Fibroblast of lung (primary cell): Measurements from ENCODE around the gene SLC38A10. TPM values are rescaled to one million over a fixed set of nuclear protein-coding genes. Genes with fewer than 3 reads are reported as not detected.

Source experiments
- DNase-seq, 2 donors: peaks; one replicate each; pipeline versions ENCODE4 v3.0.0 to v3.0.0-alpha.2; 2010; ENCODE audit warnings: low read depth in 2 of 2
- H2AFZ ChIP-seq: 2 replicates; pipeline ENCODE4 v1.5.1; 2012; ENCODE audit warnings: low read length, control low read depth, inconsistent platforms
- H3K27ac ChIP-seq: 2 replicates; pipeline ENCODE4 v1.5.1; 2011; ENCODE audit warnings: low read length, control low read depth; ENCODE audit not compliant: insufficient read depth
- H3K27me3 ChIP-seq: 2 replicates; pipeline ENCODE4 v1.5.1; 2011; ENCODE audit warnings: mild to moderate bottlenecking, low read length; ENCODE audit not compliant: control insufficient read depth, insufficient read depth
- H3K36me3 ChIP-seq: 2 replicates; pipeline ENCODE4 v1.5.1; 2011; ENCODE audit warnings: low read length; ENCODE audit not compliant: control insufficient read depth, insufficient read depth
- H3K4me1 ChIP-seq: 2 replicates; pipeline ENCODE4 v1.5.1; 2011; ENCODE audit warnings: low read length; ENCODE audit not compliant: control insufficient read depth, insufficient read depth; ENCODE audit errors: extremely low read depth
- H3K4me2 ChIP-seq: 2 replicates; pipeline ENCODE4 v1.5.1; 2011; ENCODE audit warnings: low read length, control low read depth; ENCODE audit not compliant: insufficient read depth; ENCODE audit errors: extremely low read depth
- H3K4me3 ChIP-seq, 4 experiments: fragments of 200-600 bp in 1 of 4; sonication (generic) in 1 of 4; replicated peaks in 1 of 4; 2 replicates each; pipeline ENCODE4 v1.5.1; 2011 to 2016; ENCODE audit warnings: low read length in 4 of 4, low read depth in 3 of 4, mild to moderate bottlenecking in 3 of 4, control low read depth in 2 of 4, inconsistent platforms in 1 of 4, mixed read lengths in 1 of 4; ENCODE audit not compliant: insufficient read depth in 1 of 4; ENCODE audit errors: control extremely low read depth in 1 of 4
- H3K79me2 ChIP-seq: 2 replicates; pipeline ENCODE4 v1.5.1; 2012; ENCODE audit warnings: mild to moderate bottlenecking, low read length, inconsistent platforms; ENCODE audit not compliant: control insufficient read depth, insufficient read depth
- H3K9ac ChIP-seq: 2 replicates; pipeline ENCODE4 v1.5.1; 2011; ENCODE audit warnings: mild to moderate bottlenecking, low read length, control low read depth; ENCODE audit not compliant: insufficient read depth
- H3K9me3 ChIP-seq: 2 replicates; pipeline ENCODE4 v1.5.1; 2012; ENCODE audit warnings: low read depth, low read length; ENCODE audit not compliant: control insufficient read depth, insufficient read depth
- H4K20me1 ChIP-seq: 2 replicates; pipeline ENCODE4 v1.5.1; 2011; ENCODE audit warnings: low read length; ENCODE audit not compliant: control insufficient read depth, insufficient read depth; ENCODE audit errors: extremely low read depth
- EZH2 ChIP-seq: IDR thresholded peaks from 2 replicates; pipeline ENCODE4 v1.5.1; 2012; ENCODE audit warnings: low read length, control low read depth, mild to moderate bottlenecking; ENCODE audit errors: missing control alignments
- polyA plus RNA-seq, 2 donors: library from polyadenylated mRNA; depleted of rRNA in 1 of 2; stranded (reverse) in 1 of 2; unstranded in 1 of 2; fragments of >200 nt; gene quantifications; 2 replicates each; pipeline ENCODE4 v1.2.1, GENCODE V29; 2011 to 2012; ENCODE audit warnings: missing spikeins in 1 of 2
- total RNA-seq: library from RNA; depleted of rRNA; stranded (reverse); fragments of >200 nt; gene quantifications from 2 replicates; pipeline ENCODE4 v1.2.1, GENCODE V29; 2014
- TF ChIP-seq, protein P1 (sequence below), 2 donors: IDR thresholded peaks in 1 of 2; conservative IDR thresholded peaks in 1 of 2; 1 replicate in 1 of 2; 2 replicates in 1 of 2; pipeline ENCODE4 v1.5.1; 2011 to 2012; ENCODE audit warnings: low read length in 2 of 2, control low read depth in 1 of 2, inconsistent platforms in 1 of 2, low read depth in 1 of 2, mild to moderate bottlenecking in 1 of 2

SLC38A10 gene
- total and polyA plus RNA-seq, 2 donors (not counting 1 experiment from before 2014, with no cell fraction given) = 23.6 to 53.2 TPM

DNA sequence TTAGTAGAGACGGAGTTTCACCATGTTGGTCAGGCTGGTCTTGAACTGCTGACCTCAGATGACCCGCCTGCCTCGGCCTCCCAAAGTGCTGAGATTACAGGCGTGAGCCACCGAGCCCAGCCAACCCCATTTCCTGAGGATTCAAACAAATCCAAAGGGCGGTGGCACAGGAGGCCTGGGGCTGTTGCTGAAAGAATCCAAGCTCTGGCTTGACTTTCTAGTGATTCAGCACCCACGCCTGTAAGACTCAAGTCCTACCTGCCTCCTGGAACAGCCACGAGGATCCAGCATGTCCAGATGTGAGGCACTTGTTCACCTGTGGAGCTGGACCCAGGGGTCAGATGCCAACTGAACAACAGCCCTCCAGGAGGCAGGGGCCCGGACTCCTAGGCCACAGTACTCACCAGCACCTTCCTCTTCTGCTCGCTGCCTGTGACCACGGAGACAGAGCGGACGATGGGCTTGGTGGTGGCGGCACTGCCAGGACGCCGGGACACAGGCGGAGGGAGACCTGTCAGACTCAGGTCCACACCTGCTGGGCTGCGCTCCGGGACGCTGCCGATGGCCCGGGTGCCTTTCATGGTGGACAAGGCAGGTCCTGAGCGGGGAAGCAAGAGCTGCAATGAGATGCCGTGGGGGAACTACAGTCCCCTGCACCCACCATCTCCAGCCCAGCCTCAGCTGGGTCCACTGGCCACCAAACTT lies 75.5 kb downstream of the SLC38A10 start:
- Histone ChIP-seq H3K4me2 (no peak overlapping the region), H3K9ac (no peak overlapping the region), H3K27ac (no peak overlapping the region), H3K79me2 (no peaks in the 10 kb centered on the region), H2AFZ (no peak overlapping the region), H3K36me3 (no peaks in the 10 kb centered on the region), H4K20me1 (no peaks in the 10 kb centered on the region), H3K9me3 (no peaks in the 10 kb centered on the region), H3K4me3 (no peak overlapping the region), H3K27me3 (no peaks in the 10 kb centered on the region), H3K4me1 (peaks cover 4% of the 10 kb centered on the region)
- TF ChIP-seq, protein P1, sequence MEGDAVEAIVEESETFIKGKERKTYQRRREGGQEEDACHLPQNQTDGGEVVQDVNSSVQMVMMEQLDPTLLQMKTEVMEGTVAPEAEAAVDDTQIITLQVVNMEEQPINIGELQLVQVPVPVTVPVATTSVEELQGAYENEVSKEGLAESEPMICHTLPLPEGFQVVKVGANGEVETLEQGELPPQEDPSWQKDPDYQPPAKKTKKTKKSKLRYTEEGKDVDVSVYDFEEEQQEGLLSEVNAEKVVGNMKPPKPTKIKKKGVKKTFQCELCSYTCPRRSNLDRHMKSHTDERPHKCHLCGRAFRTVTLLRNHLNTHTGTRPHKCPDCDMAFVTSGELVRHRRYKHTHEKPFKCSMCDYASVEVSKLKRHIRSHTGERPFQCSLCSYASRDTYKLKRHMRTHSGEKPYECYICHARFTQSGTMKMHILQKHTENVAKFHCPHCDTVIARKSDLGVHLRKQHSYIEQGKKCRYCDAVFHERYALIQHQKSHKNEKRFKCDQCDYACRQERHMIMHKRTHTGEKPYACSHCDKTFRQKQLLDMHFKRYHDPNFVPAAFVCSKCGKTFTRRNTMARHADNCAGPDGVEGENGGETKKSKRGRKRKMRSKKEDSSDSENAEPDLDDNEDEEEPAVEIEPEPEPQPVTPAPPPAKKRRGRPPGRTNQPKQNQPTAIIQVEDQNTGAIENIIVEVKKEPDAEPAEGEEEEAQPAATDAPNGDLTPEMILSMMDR (conservative IDR thresholded peaks at IDR 0.05 in 1 of 2, IDR thresholded peaks at IDR 0.05 in 1 of 2; ENCODE audit: low read depth in 1 of 2, low read length in 2 of 2) = no peak
- TF ChIP-seq EZH2 = no peak
- no peak for DNase-seq

DNA sequence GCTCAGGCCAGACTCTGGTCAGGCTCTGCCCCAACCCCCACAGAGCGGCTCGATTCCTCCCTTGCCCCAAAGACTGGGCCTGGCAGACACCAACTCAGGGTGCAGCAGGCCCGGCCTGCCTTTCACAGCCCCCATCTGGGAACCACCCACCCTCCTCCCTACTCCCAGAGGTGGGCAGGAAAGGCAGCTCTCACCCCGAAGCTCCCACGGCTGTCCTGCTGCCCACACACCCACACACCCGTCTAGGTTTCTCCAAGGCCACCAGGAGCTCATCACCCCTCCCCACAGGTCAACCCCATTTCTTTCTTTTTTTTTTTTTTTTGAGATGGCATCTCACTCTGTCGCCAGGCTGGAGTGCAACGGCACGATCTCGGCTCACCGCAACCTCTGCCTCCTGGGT lies 76.1 kb downstream of the SLC38A10 start:
- Histone ChIP-seq H3K27me3 (no peaks in the 10 kb centered on the region), H3K36me3 (no peaks in the 10 kb centered on the region), H3K4me1 (peaks cover 4% of the 10 kb centered on the region), H3K4me2 (no peak overlapping the region), H2AFZ (no peak overlapping the region), H3K79me2 (no peaks in the 10 kb centered on the region), H3K27ac (no peak overlapping the region), H3K4me3 (no peak overlapping the region), H3K9me3 (no peaks in the 10 kb centered on the region), H4K20me1 (no peaks in the 10 kb centered on the region), H3K9ac (no peak overlapping the region)
- no peak for DNase-seq
- TF ChIP-seq, protein P1 (conservative IDR thresholded peaks at IDR 0.05 in 1 of 2, IDR thresholded peaks at IDR 0.05 in 1 of 2; ENCODE audit: low read depth in 1 of 2, low read length in 2 of 2) = no peak
- no peak for TF ChIP-seq EZH2

DNA sequence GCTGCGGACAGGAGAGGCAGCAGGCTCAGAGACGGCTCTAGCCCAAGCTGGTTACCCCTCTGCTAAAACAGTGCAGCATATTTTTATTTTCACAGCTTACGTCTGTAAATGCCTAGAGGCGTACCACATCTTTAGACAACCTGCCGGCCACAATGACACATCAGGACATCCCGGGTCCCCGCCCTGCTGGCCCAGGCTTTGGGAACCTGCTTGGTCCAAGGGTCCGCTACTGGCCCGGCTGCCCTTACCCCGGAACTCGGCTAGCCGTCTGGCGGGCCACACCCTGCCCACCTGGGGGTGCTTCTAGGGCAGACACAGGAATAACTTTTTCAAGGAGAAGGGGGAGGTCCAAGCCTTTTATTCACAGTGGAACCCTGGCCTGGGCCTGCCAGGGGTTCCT lies 76.6 kb downstream of the SLC38A10 start:
- Histone ChIP-seq H3K27ac (no peak overlapping the region), H3K4me2 (no peak overlapping the region), H3K27me3 (no peaks in the 10 kb centered on the region), H4K20me1 (no peaks in the 10 kb centered on the region), H3K79me2 (no peaks in the 10 kb centered on the region), H3K4me3 (no peak overlapping the region), H3K9me3 (no peaks in the 10 kb centered on the region), H3K9ac (no peak overlapping the region), H2AFZ (no peak overlapping the region), H3K36me3 (no peaks in the 10 kb centered on the region), H3K4me1 (peaks cover 4% of the 10 kb centered on the region)
- DNase-seq = no peak
- no peak for TF ChIP-seq EZH2
